Stimulated activated CD4-positive, alpha-beta T cell treated with anti-CD3 and anti-CD28 coated beads, Interleukin-1b, Interleukin-23, amount 100 ng/mL, for 24 hours (primary cell): ENCODE results near the gene KCND3.
A peak's percentile ranks its signal among the peaks of the same experiment; 100 is the strongest.

Experiments used
- DNase-seq, 4 experiments: peaks; one replicate each; pipeline ENCODE4 v3.0.0-alpha.2; 2020; ENCODE audit warnings: low read depth in 4 of 4, low spot score in 1 of 4

KCND3 gene

GRCh38 chr1:111921948-111922347 is 67.5 kb downstream of the KCND3 start:
- no peak for DNase-seq

GRCh38 chr1:111920221-111921024 is 69.0 kb downstream of the KCND3 start:
- DNase-seq: no peak

- DNase-seq: no peak
Measured at GRCh38 chr1:111911776-111912515, 77.5 kb downstream of the KCND3 start.

GRCh38 chr1:111911061-111911460 is 78.4 kb downstream of the KCND3 start:
- no peak for DNase-seq

- DNase-seq: no peak
Measured at GRCh38 chr1:111909030-111909429, 80.4 kb downstream of the KCND3 start.

- DNase-seq: no peak
Measured at GRCh38 chr1:111908011-111908621, 81.4 kb downstream of the KCND3 start.

GRCh38 chr1:111907321-111907720 is 82.1 kb downstream of the KCND3 start:
- DNase-seq: no peak

- DNase-seq: no peak
Measured at GRCh38 chr1:111906816-111907215, 82.7 kb downstream of the KCND3 start.

- DNase-seq: no peak
Measured at GRCh38 chr1:111906111-111906510, 83.4 kb downstream of the KCND3 start.

GRCh38 chr1:111904478-111905218 is 84.8 kb downstream of the KCND3 start:
- DNase-seq: peak in 1 of 4 experiments; percentile 3

GRCh38 chr1:111903871-111904449 is 85.5 kb downstream of the KCND3 start:
- no peak for DNase-seq

- DNase-seq: no peak
Measured at GRCh38 chr1:111903148-111903870, 86.2 kb downstream of the KCND3 start.

GRCh38 chr1:111895469-111895868 is 94.0 kb downstream of the KCND3 start:
- DNase-seq: no peak

GRCh38 chr1:111895017-111895416 is 94.5 kb downstream of the KCND3 start:
- no peak for DNase-seq

- DNase-seq: no peak
Measured at GRCh38 chr1:111894497-111894896, 95.0 kb downstream of the KCND3 start.

GRCh38 chr1:111891566-111891965 is 97.9 kb downstream of the KCND3 start:
- DNase-seq: no peak

- no peak for DNase-seq
Measured at GRCh38 chr1:111888740-111889376, 100.6 kb downstream of the KCND3 start.

GRCh38 chr1:111887875-111888274 is 101.6 kb downstream of the KCND3 start:
- DNase-seq: no peak

- no peak for DNase-seq
Measured at GRCh38 chr1:111887385-111887784, 102.1 kb downstream of the KCND3 start.

GRCh38 chr1:111886741-111887140 is 102.7 kb downstream of the KCND3 start:
- no peak for DNase-seq
